Transverse colon (tissue), 4 donors: ENCODE results near the gene COPRS. TPM values are rescaled to one million over a fixed set of nuclear protein-coding genes. Genes with fewer than 3 reads are reported as not detected.
A peak's percentile ranks its signal among the peaks of the same experiment; 100 is the strongest.

Experiments used
- DNase-seq: peaks from one replicate; pipeline ENCODE4 v3.0.0-alpha.2; 2019
- H3K27ac ChIP-seq, 4 donors: fragments of 200-600 bp; sonication (generic); 2 replicates each; pipeline ENCODE4 v1.5.1; 2016 to 2018; ENCODE audit warnings: inconsistent platforms in 4 of 4
- H3K27me3 ChIP-seq: fragments of 200-600 bp; sonication (generic); 2 replicates; pipeline ENCODE4 v1.5.1; 2017; ENCODE audit warnings: inconsistent platforms
- H3K36me3 ChIP-seq, 4 donors: fragments of 200-600 bp; sonication (generic); 2 replicates each; pipeline ENCODE4 v1.5.1; 2017 to 2019; ENCODE audit warnings: inconsistent platforms in 4 of 4
- H3K4me1 ChIP-seq, 4 donors: fragments of 200-600 bp; sonication (generic); 2 replicates each; pipeline ENCODE4 v1.5.1; 2017 to 2020; ENCODE audit warnings: inconsistent platforms in 4 of 4
- H3K4me3 ChIP-seq, 4 donors: fragments of 200-600 bp; sonication (generic); 1 replicate in 1 of 4; 2 replicates in 3 of 4; pipeline versions ENCODE4 v1.5.1 to v1.6.1; 2017 to 2019; ENCODE audit warnings: inconsistent platforms in 4 of 4
- H3K9me3 ChIP-seq, 2 donors: fragments of 200-600 bp; sonication (generic); 2 replicates each; pipeline ENCODE4 v1.5.1; 2017 to 2019; ENCODE audit warnings: inconsistent platforms in 2 of 2
- EP300 ChIP-seq: sonication (generic); formaldehyde crosslinking; IDR thresholded peaks from one replicate; pipeline ENCODE4 v1.6.1; 2017; ENCODE audit warnings: antibody characterized with exemption, low read depth
- POLR2A ChIP-seq: fragments of 450-650 bp; IDR thresholded peaks from one replicate; pipeline ENCODE4 v1.6.1; 2016; ENCODE audit warnings: antibody characterized with exemption, mild to moderate bottlenecking, moderate library complexity
- POLR2AphosphoS5 ChIP-seq, 3 donors: sonication (generic); formaldehyde crosslinking; IDR thresholded peaks; one replicate each; pipeline ENCODE4 v1.6.1; 2016; ENCODE audit warnings: antibody characterized with exemption in 3 of 3
- WGBS, 2 donors: methylation state at CpG; one replicate each; pipeline ENCODE4 v1.1.5; 2018; ENCODE audit warnings: low coverage in 1 of 2; 5-methylcytosine and 5-hydroxymethylcytosine counted together
- in situ Hi-C, 4 donors: fragments of 200-750 bp; cut with MboI; loops; one replicate each; pipeline versions ENCODE4 v1.15.0 to v1.15.1; 2017; ENCODE audit warnings: low sequenced_read_pairs in 3 of 4, low pct_ligation_motif_present in 1 of 4, low pct_unique_long_range_greater_than_20kb in 1 of 4
- intact Hi-C: fragments of 100-400 bp; cut with DNase I; formaldehyde crosslinking; loops from one replicate; pipeline ENCODE4 v1.15.1; 2023; ENCODE audit warnings: low total_unique reads
- total RNA-seq, 4 donors: library from RNA; depleted of rRNA; stranded (reverse); fragments of >200 nt; gene quantifications; one replicate each; pipeline ENCODE4 v1.1.0, GENCODE V29; 2016
- TF ChIP-seq, protein P1 (sequence below), 5 experiments: fragments of 200-600 bp in 3 of 5; fragments of 450-650 bp in 2 of 5; sonication (generic) in 3 of 5; IDR thresholded peaks; 1 replicate in 2 of 5; 2 replicates in 3 of 5; pipeline ENCODE4 v1.5.1; 2016 to 2017; ENCODE audit warnings: antibody characterized with exemption in 5 of 5, inconsistent platforms in 3 of 5, mild to moderate bottlenecking in 2 of 5, moderate library complexity in 1 of 5

COPRS gene
- total RNA-seq, 4 donors from 2014 or later: 19.8 to 43.8 (median 38.2) TPM

DNA sequence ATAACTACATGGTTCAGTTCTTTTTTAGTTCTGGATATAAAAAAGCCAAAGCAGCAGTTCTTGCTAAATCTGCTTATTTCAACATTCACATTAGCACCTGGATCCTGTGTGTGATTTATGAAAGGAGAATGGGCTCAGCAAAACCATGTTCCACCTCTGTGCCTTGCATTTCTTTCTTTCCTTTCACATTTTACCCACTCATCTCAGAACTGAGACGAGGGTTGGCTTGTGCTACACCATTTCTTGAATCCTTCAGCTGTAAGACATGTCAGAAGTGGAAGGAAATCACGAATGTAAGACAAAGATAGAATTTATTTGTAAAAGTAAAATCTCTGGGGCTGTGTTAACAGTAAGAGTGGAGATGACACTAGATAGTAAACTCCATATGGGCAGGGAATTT, 43.6 kb upstream of the COPRS start:
- peaks cover 6% of the 10 kb centered on the region for H3K27me3 ChIP-seq
- no peak for DNase-seq
- peaks cover 0 to 17% (median 8%) of the 10 kb centered on the region in 4 donors for H3K36me3 ChIP-seq
- WGBS, 2 donors: 30 to 38% methylated on average over 1 to 2 of the region's 2 CpGs
- no peak overlapping the region for H3K27ac ChIP-seq
- TF ChIP-seq POLR2AphosphoS5 (IDR thresholded peaks at IDR 0.05) (no peak), EP300 (no peak), POLR2A (no peak)
- TF ChIP-seq, protein P1, sequence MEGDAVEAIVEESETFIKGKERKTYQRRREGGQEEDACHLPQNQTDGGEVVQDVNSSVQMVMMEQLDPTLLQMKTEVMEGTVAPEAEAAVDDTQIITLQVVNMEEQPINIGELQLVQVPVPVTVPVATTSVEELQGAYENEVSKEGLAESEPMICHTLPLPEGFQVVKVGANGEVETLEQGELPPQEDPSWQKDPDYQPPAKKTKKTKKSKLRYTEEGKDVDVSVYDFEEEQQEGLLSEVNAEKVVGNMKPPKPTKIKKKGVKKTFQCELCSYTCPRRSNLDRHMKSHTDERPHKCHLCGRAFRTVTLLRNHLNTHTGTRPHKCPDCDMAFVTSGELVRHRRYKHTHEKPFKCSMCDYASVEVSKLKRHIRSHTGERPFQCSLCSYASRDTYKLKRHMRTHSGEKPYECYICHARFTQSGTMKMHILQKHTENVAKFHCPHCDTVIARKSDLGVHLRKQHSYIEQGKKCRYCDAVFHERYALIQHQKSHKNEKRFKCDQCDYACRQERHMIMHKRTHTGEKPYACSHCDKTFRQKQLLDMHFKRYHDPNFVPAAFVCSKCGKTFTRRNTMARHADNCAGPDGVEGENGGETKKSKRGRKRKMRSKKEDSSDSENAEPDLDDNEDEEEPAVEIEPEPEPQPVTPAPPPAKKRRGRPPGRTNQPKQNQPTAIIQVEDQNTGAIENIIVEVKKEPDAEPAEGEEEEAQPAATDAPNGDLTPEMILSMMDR (IDR thresholded peaks at IDR 0.05): no peak
- in situ Hi-C loops: no loop called here
- peaks cover 4 to 25% (median 13%) of the 10 kb centered on the region in 4 donors for H3K4me1 ChIP-seq
- intact Hi-C loops: no loop called here
- H3K9me3 ChIP-seq: no peaks in the 10 kb centered on the region
- H3K4me3 ChIP-seq: no peak overlapping the region

DNA sequence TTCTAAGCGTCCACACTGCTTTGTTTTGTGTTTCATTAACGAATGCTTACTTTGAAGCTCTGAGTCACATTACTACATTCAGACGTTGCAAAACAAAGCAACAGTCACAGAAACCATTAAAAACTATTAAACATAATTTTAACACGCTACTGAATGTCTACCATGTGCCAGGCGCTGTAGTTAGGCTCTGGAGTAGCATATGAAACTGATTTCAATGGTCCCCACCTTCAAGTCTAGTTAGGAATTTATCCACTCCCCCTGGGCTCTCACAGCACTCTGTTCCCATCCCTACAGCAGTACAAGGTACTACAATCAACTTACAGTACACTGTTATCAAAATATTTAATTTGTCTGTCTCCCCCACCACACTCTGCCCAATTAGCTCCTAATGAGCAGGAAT, 41.8 kb upstream of the COPRS start:
- no peak for DNase-seq
- intact Hi-C loops: no loop called here
- H3K27ac ChIP-seq: peak overlapping the region; percentile 73 to 90 (median 80)
- no peak for TF ChIP-seq POLR2AphosphoS5 (IDR thresholded peaks at IDR 0.05)
- peaks cover 0 to 33% (median 11%) of the 10 kb centered on the region in 4 donors for H3K36me3 ChIP-seq
- no peaks in the 10 kb centered on the region for H3K27me3 ChIP-seq
- no peaks in the 10 kb centered on the region for H3K9me3 ChIP-seq
- in situ Hi-C loops: no loop called here
- WGBS, 2 donors: 4 to 10% methylated on average over 5 of the region's 5 CpGs
- H3K4me1 ChIP-seq: peaks cover 4 to 20% (median 11%) of the 10 kb centered on the region in 4 donors
- peak overlapping the region; percentile 65 to 91 (median 76) for H3K4me3 ChIP-seq

DNA sequence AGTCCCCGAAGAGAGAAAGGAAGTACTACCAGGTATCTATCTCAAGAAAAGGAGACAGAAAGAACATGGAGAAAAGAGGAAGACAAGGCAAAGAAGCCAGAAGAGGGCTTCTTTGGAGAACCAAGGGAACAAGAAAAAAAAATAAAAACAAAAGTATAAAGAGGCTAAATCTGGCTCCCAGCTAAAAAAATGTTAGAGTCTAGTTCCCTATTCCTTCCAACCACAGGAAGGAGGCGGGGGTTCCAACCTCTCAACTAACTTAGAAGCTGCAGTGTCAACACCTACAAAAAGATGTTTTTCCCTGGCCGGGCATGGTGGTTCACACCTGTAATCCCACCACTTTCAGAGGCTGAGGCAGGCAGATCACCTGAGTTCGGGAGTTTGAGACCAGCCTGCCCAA, 29.1 kb upstream of the COPRS start:
- Histone ChIP-seq H3K4me3 (no peak overlapping the region), H3K4me1 (no peaks in the 10 kb centered on the region), H3K9me3 (no peaks in the 10 kb centered on the region), H3K27me3 (no peaks in the 10 kb centered on the region), H3K36me3 (peaks cover 0 to 77% (median 31%) of the 10 kb centered on the region in 4 donors), H3K27ac (peak overlapping the region in 1 of 4 donors; percentile 23)
- 76 to 100% methylated on average over 1 to 4 of the region's 4 CpGs for WGBS, 2 donors
- TF ChIP-seq, protein P1 (IDR thresholded peaks at IDR 0.05): no peak
- intact Hi-C loops (no loop called here), in situ Hi-C loops (no loop called here)
- DNase-seq: no peak

DNA sequence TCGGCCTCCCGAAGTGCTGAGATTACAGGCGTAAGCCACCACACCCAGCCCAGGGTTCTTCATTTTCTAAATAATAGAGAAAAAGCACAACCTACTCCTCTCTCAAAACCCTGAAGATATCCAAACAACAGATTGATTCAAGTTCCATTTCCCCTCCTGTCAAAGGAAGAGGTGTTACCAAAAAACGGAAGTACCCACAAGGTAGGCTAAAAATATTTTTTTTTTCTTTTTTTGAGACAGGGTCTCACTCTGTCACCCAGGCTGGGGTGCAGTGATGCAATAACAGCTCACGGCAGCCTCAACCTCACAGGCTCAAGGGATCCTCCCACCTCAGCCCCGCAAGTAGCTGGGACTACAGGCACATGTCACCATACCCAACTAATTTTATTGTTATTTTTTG, 23.5 kb upstream of the COPRS start:
- Histone ChIP-seq H3K27ac (no peak overlapping the region), H3K9me3 (no peaks in the 10 kb centered on the region), H3K27me3 (no peaks in the 10 kb centered on the region), H3K36me3 (peaks cover 0 to 74% (median 31%) of the 10 kb centered on the region in 4 donors), H3K4me1 (no peaks in the 10 kb centered on the region), H3K4me3 (no peak overlapping the region)
- WGBS, 2 donors: 52 to 88% methylated on average over 3 to 6 of the region's 6 CpGs
- TF ChIP-seq EP300 (no peak), POLR2AphosphoS5 (IDR thresholded peaks at IDR 0.05) (no peak), POLR2A (no peak)
- TF ChIP-seq, protein P1 (IDR thresholded peaks at IDR 0.05): no peak
- in situ Hi-C loops (no loop called here), intact Hi-C loops (no loop called here)
- DNase-seq: no peak

DNA sequence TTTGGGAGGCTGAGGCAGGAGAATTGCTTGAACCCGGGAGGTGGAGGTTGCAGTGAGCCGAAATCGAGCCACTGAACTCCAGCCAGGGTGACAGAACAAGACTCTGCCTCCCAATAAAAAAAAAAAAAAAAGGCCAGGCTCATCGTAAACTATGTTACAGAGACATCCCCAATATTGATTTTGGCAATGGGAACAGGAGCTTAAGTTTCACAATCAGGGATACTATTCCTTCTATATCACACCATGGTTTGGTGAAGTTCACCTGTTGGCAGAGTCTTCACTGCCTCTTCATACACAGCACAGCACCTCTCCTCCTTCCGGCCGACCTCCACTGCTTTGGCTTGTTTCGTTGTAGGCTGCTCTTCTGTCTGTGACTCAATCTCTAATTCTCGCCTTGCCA, 21.3 kb upstream of the COPRS start:
- TF ChIP-seq, protein P1 (IDR thresholded peaks at IDR 0.05): no peak
- TF ChIP-seq POLR2A (no peak), POLR2AphosphoS5 (IDR thresholded peaks at IDR 0.05) (no peak), EP300 (no peak)
- no peaks in the 10 kb centered on the region for H3K9me3 ChIP-seq
- in situ Hi-C loops: no loop called here
- WGBS, 2 donors: 98% methylated on average over 5 to 8 of the region's 8 CpGs
- H3K27ac ChIP-seq: no peak overlapping the region
- DNase-seq: no peak
- H3K36me3 ChIP-seq: peaks cover 0 to 63% (median 28%) of the 10 kb centered on the region in 4 donors
- H3K27me3 ChIP-seq: no peaks in the 10 kb centered on the region
- no peaks in the 10 kb centered on the region for H3K4me1 ChIP-seq
- no peak overlapping the region for H3K4me3 ChIP-seq
- intact Hi-C loops: no loop called here
